ENCODE measurements around the gene BMP6.

BMP6 gene

GRCh38 chr6:7916959-7917358 is 191.1 kb downstream of the BMP6 start:
- no peak overlapping the region for H3K27ac ChIP-seq
- no peak for TF ChIP-seq ZFX (IDR thresholded peaks at IDR 0.05)
- no peak for TF ChIP-seq CTCF (conservative IDR thresholded peaks at IDR 0.05)

- no peak overlapping the region for H3K27ac ChIP-seq
- TF ChIP-seq CTCF (conservative IDR thresholded peaks at IDR 0.05) (no peak), ZFX (IDR thresholded peaks at IDR 0.05) (no peak)
These were observed 191.8 kb downstream of the BMP6 start for GRCh38 chr6:7917729-7918128.

GRCh38 chr6:7918403-7918802 is 192.5 kb downstream of the BMP6 start:
- no peak for TF ChIP-seq CTCF (conservative IDR thresholded peaks at IDR 0.05)
- no peak for TF ChIP-seq ZFX (IDR thresholded peaks at IDR 0.05)

GRCh38 chr6:7919871-7920270 is 194.0 kb downstream of the BMP6 start:
- no peak overlapping the region for H3K27ac ChIP-seq
- TF ChIP-seq CTCF (conservative IDR thresholded peaks at IDR 0.05) (no peak), ZFX (IDR thresholded peaks at IDR 0.05) (no peak)

More at GRCh38 chr6:7918403-7918802, 192.5 kb downstream of the BMP6 start:
- H3K27ac ChIP-seq = no peak overlapping the region

- H3K27ac ChIP-seq = no peak overlapping the region
These were observed 194.5 kb downstream of the BMP6 start for GRCh38 chr6:7920425-7920824.

GRCh38 chr6:7921046-7921445 is 195.1 kb downstream of the BMP6 start:
- H3K27ac ChIP-seq = no peak overlapping the region
- no peak for TF ChIP-seq ZFX (IDR thresholded peaks at IDR 0.05)
- TF ChIP-seq CTCF (conservative IDR thresholded peaks at IDR 0.05) = no peak

More at GRCh38 chr6:7920425-7920824, 194.5 kb downstream of the BMP6 start:
- TF ChIP-seq ZFX (IDR thresholded peaks at IDR 0.05) = no peak
- no peak for TF ChIP-seq CTCF (conservative IDR thresholded peaks at IDR 0.05)

- TF ChIP-seq CTCF (conservative IDR thresholded peaks at IDR 0.05) (no peak), ZFX (IDR thresholded peaks at IDR 0.05) (no peak)
- H3K27ac ChIP-seq = no peak overlapping the region
These were observed 195.8 kb downstream of the BMP6 start for GRCh38 chr6:7921632-7922092.

All from C4-2B (cell line).